ENCODE results near the gene UBC.
A peak's percentile ranks its signal among the peaks of the same experiment; 100 is the strongest.

UBC gene

GRCh38 chr12:124870515-124870914, 43.9 kb downstream of the UBC start:
- TF ChIP-seq CTCF (IDR thresholded peaks at IDR 0.05; ENCODE audit: low read depth, low read length, missing control alignments), result no peak
- Histone ChIP-seq H3K27me3 (replicated peaks) (no peaks in the 10 kb centered on the region), H3K36me3 (replicated peaks) (no peaks in the 10 kb centered on the region), H3K27ac (no peak overlapping the region), H3K4me3 (ENCODE audit: low read depth, low read length) (no peak overlapping the region)
- in situ Hi-C loops (cut with HindIII; ENCODE audit: low pct_ligation_motif_present, low sequenced_read_pairs), result no loop called here
- DNase-seq, result no peak

GRCh38 chr12:124869059-124869665, 45.3 kb downstream of the UBC start:
- no peaks in the 10 kb centered on the region for H3K36me3 ChIP-seq (replicated peaks)
- TF ChIP-seq CTCF (IDR thresholded peaks at IDR 0.05; ENCODE audit: low read depth, low read length, missing control alignments), result no peak
- DNase-seq, result no peak
- H3K27ac ChIP-seq, result no peak overlapping the region
- no peaks in the 10 kb centered on the region for H3K27me3 ChIP-seq (replicated peaks)
- H3K4me3 ChIP-seq (ENCODE audit: low read depth, low read length), result no peak overlapping the region
- in situ Hi-C loops (cut with HindIII; ENCODE audit: low pct_ligation_motif_present, low sequenced_read_pairs), result no loop called here

GRCh38 chr12:124868252-124869058, 46.0 kb downstream of the UBC start:
- no peak overlapping the region for H3K4me3 ChIP-seq (ENCODE audit: low read depth, low read length)
- no peaks in the 10 kb centered on the region for H3K36me3 ChIP-seq (replicated peaks)
- no peak for DNase-seq
- in situ Hi-C loops (cut with HindIII; ENCODE audit: low pct_ligation_motif_present, low sequenced_read_pairs), result no loop called here
- TF ChIP-seq CTCF (IDR thresholded peaks at IDR 0.05; ENCODE audit: low read depth, low read length, missing control alignments), result no peak
- H3K27me3 ChIP-seq (replicated peaks), result no peaks in the 10 kb centered on the region
- H3K27ac ChIP-seq, result no peak overlapping the region

GRCh38 chr12:124867401-124867930, 47.0 kb downstream of the UBC start:
- no peaks in the 10 kb centered on the region for H3K27me3 ChIP-seq (replicated peaks)
- no peak overlapping the region for H3K4me3 ChIP-seq (ENCODE audit: low read depth, low read length)

GRCh38 chr12:124866883-124867400, 47.5 kb downstream of the UBC start:
- no peaks in the 10 kb centered on the region for H3K36me3 ChIP-seq (replicated peaks)
- DNase-seq, result no peak
- no peaks in the 10 kb centered on the region for H3K27me3 ChIP-seq (replicated peaks)
- in situ Hi-C loops (cut with HindIII; ENCODE audit: low pct_ligation_motif_present, low sequenced_read_pairs), result no loop called here
- H3K4me3 ChIP-seq (ENCODE audit: low read depth, low read length), result no peak overlapping the region
- TF ChIP-seq CTCF (IDR thresholded peaks at IDR 0.05; ENCODE audit: low read depth, low read length, missing control alignments), result no peak
- H3K27ac ChIP-seq, result no peak overlapping the region

More at GRCh38 chr12:124867401-124867930, 47.0 kb downstream of the UBC start:
- TF ChIP-seq CTCF (IDR thresholded peaks at IDR 0.05; ENCODE audit: low read depth, low read length, missing control alignments), result no peak
- peak; percentile 58 for DNase-seq
- no peak overlapping the region for H3K27ac ChIP-seq
- in situ Hi-C loops (cut with HindIII; ENCODE audit: low pct_ligation_motif_present, low sequenced_read_pairs), result no loop called here
- no peaks in the 10 kb centered on the region for H3K36me3 ChIP-seq (replicated peaks)

Data from brain microvascular endothelial cell (primary cell).